ENCODE results near the gene AFAP1.

Gene AFAP1

DNA sequence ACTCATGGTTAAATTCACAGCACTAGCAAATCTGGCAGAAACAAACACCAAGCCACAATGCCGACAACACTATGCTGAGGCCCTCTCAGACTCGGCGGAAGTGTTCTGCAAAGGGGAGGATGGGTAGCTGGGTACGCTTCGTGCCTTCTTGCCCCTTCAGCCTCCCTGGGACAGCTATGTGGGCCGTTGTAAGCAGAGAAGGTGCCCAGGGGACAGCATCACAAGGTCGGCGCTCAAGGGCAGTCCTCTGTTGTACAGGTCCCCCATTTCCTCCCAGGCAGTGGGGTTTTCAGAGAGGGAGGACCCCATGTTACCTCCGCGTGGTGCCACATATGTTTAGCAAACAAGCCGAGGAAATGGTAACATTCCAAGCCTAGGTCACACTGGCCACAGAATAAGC, 173.6 kb downstream of the AFAP1 start:
- no peak for DNase-seq

DNA sequence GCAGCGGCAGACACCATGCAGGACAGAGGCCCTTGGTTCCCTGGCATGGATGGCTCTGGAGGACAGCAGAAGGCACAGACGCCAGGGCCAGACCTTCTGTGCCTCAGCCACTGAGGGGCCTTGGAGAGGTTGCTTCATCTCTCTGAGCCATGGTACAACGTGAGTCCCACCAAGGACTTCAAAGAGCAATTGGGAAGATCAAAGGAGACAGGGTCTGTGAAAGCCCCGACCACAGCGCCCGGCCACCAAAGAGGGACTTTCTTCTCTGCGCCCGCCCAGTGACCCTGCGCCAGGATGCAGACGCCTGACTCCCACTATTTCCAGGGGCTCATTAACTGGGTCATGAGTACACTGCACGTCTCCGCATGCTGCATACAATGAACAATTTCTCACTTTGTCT, 174.0 kb downstream of the AFAP1 start:
- DNase-seq, result no peak

DNA sequence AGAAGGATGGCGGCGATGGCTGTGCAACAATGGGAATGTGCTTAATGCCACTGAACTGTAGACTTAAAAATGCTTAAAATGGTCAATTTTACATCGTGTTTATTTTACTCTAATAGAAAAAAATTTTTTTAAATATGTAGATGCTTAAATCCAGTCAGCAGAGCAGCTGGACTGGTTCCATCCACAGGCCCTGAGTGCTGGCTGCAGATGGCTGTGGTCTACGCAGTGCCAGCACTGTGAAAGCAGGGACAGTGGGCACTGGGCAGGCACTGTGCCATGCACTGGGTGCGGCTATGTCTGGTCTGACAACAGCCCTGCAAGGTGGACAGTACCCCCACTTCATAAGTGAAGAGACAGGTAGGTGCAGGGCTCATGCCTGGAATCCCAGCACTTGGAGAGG, 175.2 kb downstream of the AFAP1 start:
- DNase-seq, result no peak

DNA sequence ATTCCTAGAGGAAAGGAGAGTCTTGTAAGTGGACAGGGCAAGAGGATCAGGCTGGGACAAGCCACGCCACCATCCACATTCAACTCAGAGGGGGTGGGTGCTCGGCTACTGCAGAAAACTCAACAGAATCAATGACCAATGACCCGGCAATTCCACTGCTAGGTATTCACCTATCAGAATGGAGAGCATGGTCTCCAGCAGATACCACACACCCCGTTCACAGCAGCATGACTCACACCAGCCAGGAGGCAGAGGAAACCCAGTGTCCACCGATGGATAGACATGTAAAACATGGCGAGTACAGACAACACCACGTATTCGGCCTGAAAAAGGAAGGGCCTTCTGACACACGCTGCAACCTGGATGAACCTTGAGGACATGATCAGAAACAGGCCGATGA, 175.9 kb downstream of the AFAP1 start:
- no peak for DNase-seq

DNA sequence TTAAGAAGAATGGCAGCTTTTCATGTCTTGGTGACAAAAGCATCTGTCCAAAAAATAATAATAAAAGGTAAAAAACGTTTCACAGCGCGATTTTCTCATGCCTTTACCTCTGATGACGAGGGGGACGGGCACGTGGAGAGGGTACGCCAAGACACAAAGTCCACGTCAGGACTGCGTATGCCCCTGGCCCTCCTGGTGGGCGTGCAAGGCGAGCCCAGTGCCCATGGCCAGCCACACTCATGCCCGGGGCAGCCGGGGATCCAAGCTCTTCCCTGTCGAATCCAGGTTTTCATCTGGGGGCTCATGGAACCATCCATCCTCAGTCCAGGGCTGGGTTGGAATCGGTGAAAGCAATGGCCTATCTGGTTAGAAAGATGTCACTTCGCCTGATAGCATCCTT, 176.6 kb downstream of the AFAP1 start:
- DNase-seq, result no peak

DNA sequence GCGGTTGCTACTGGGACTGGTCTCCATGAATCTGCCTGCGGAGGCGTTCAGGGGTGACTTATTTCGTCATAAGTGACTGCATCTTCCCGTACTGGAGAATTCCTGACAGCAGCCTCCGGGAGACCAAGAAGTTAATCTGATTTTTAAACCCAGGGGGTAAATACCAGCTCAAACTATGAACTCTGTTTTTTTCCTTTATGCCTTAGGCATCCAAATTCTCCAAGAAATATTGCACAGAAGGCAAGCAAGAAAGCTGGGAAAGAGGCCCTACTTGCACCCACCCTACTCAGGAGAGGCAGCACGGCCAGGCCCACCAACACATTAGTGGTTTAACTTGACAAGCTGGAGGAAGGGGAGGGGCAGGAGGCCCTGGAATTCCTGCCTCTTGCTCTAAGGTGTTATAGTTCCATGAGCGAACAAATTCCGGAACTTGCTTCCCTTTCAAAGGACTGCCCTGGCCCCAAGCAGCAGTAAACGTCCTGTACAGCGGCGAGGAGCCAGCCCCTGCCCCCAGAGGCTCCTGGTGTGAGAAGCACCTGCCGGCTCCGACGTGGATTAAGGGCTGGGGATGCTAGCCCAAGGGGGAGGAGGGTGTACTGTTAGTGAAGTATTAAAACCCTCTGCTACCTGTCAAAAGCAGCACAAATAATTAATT, 177.2 kb downstream of the AFAP1 start:
- no peak for DNase-seq

GRCh38 chr4:7761720-7762119, 177.9 kb downstream of the AFAP1 start:
- peak; percentile 43 for DNase-seq

- no peak for DNase-seq
These were observed 178.3 kb downstream of the AFAP1 start for GRCh38 chr4:7761312-7761711.

DNA sequence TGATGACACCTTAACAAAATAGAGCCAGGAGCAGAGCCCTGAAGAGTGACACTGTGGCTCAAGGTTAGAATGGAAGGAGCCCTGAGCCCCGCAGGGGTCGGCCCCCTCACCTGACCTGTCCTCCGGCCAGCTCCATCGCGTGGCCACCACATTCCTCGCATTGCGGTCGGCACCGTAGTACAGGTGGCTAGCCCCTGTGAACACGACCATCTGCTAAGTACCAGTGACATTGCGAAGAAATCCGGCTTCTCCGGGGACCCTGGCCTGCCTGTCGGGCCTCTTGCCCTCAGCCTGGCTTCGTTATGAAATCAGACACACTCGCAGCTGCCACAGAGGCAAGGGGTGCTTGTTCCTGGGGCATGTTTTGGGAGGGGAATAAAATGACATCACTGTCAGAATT, 179.0 kb downstream of the AFAP1 start:
- no peak for DNase-seq

DNA sequence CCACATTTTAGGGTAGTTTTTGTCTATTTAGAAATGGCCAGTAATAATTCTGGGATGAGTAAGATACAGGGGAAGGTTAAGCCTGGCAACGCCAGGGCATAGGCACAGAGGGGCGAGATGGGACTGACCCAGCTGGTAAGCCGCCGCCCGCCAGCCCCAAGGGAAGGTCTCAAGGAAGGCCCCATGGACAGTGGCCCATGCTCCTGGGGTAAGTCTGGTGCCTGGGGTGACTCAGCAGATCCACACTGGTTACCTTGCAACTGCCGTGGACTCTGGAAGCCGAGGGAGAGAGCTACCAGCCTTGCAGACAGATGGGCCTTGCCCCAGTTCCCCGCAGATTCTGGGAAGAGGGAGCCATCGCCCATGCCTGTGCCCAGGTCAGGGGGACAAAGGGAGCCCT, 179.4 kb downstream of the AFAP1 start:
- DNase-seq, result no peak

DNA sequence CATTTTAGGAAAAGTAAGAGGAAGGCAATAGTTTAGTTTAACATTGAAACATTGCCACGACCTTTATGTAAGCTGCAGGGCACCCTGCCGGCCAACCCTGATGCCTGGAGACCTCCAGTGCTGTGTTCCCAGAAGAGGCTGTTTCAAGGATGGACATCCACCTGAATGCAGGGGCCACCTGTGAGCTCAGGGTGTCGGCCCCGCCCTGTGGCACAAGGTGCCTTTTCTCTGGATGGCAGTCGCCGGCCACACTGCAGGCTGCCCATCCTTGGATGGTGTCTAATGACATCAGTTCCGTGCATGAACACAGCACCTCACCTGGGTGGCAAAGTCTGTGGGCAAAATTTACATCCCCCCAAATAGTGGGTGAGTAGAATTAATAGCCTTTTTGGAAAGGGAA, 180.0 kb downstream of the AFAP1 start:
- DNase-seq, result no peak

DNA sequence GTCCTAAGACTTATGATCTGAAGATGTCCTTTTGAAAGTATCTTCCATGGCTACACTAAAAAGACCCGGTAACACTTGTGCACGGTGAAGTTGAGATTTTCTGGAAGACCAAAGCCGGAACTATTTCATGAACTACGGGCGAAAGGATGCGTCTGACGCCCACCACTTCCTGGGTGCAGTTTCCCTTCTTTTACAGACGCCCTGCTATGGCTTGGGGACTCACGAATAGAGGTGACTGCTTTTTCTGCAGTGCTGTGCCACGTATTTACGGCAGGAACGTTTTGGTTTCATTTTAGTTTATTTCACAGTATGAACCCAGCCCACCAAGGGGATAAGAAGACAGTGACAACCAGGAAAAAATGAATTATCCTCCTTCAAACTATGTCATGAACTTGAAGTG, 180.4 kb downstream of the AFAP1 start:
- peak; percentile 63 for DNase-seq

GRCh38 chr4:7758476-7758875, 181.2 kb downstream of the AFAP1 start:
- DNase-seq, result no peak

DNA sequence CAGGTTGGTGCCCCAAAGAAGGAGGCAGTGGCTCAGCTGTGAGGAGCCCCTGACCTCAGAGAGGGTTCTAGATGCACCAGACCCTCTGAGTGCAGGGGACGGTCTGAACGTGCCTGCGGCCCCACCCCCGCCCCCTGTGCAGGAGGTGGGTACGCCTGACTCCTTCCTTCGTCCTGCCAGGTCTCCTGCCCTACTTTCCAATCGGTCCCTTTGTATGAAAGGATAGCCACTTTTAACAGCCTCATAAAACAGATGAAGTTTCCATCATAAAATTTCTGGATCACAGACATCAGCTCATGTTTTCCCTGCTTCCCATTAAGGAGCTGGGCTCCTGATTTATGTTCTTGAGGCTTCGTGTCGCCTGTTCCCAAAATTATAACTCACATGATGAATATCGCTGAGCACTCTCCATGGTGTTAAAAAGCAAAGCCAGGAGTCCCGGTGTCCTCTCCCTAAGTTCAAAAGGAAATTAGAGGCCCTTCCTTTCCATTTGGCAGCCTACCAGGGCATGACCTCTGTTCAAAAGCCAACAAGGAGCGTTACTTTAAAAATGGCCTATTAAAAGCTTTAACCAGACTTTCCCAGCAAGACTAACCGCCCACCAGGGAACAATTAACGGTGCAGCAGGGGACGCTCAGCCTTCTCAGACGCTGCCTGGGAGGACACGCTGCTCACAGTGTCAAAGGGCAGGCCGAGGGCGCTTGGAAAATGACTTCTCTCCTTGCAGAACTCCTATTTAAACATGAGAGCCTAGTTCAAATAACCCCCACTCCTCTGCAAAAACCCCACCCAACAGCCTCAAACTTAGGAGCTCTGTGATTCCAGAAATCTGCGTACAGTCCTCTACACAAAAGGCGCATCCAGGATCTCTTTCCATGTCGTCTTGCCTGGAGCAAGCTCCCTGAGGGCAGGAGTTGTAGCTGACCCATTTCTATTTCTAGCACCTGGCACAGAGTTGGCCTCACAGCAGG, 181.9 kb downstream of the AFAP1 start:
- DNase-seq, result no peak

- DNase-seq, result no peak
These were observed 182.9 kb downstream of the AFAP1 start for GRCh38 chr4:7756561-7757355.

- DNase-seq, result no peak
These were observed 183.6 kb downstream of the AFAP1 start for GRCh38 chr4:7756071-7756470.

GRCh38 chr4:7755561-7755960, 184.1 kb downstream of the AFAP1 start:
- no peak for DNase-seq

DNA sequence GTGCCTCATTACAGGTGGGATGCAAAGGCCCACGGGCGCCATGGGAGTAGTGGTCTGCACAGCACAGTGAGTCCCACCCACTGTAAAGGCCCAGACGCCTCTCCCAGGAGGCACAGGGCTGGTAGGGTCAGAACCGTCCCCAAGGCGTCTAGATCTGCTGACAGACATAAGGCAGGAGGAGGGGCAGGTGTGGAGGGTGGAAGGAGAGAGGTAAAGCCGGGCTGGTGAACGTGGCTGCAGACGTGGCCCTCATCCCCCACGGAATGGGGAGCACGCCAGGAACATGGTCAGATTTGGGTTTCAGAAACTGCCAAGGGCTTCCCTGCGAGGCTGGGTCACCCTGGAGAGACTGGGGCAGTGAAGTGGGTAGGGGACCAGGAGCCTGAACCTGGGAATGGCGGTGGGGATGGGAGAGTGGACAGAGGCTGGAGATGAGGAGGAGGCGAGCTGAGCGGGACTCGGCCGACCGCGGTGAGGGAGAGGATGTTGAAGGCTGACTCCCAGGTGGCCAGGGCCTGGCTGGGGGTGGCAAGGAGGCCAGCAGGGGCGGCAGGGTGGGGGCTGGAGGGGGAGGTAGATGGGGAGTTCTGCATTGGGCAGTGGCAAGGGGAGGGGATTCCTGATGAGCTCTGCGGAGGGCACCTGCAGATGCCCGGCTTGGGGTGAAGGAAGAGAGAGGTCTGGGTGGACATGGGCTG, 184.9 kb downstream of the AFAP1 start:
- DNase-seq, result no peak

- no peak for DNase-seq
These were observed 185.7 kb downstream of the AFAP1 start for GRCh38 chr4:7753931-7754465.

GRCh38 chr4:7753271-7753670, 186.4 kb downstream of the AFAP1 start:
- DNase-seq, result no peak

- no peak for DNase-seq
These were observed 187.0 kb downstream of the AFAP1 start for GRCh38 chr4:7752649-7753048.

DNA sequence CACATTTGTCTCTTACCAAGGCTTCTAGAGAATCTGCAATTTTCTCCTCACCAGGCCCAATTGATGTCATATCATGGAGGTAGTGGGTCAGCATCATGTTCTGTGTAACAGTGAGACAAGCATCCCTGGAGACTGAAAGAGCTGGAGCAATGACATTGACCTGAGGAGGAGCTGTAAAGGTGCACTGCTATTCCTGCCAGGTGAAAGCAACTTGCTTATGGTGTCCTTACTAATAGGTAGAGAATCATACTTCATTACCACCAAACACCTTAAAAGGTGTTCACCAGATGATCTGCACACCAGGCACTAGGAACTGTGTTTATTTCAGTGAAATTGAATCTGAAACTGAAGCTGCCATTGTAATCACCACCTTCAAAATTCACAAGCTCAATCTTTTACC, 188.7 kb downstream of the AFAP1 start:
- DNase-seq, result no peak

- DNase-seq, result no peak
These were observed 189.1 kb downstream of the AFAP1 start for GRCh38 chr4:7750523-7750922.

Data from activated gamma-delta T cell treated with Interleukin-2 at 50 U/mL for 16 hours (primary cell).